Stimulated activated CD8-positive, alpha-beta memory T cell treated with anti-CD3 and anti-CD28 coated beads, Interleukin-12 subunit alpha, Interleukin-12 subunit beta, amount 100 ng/mL, for 1 hour (primary cell): ENCODE results near the gene LCAT.
"Not testable (repeated sequence)": the region's sequence is repeated elsewhere in the genome, so short reads cannot be mapped to it uniquely, and the experiment has no call there.

Experiments used
- DNase-seq: peaks from one replicate; pipeline ENCODE4 v3.0.0-alpha.2; 2020; ENCODE audit warnings: low read depth

LCAT gene, protein sequence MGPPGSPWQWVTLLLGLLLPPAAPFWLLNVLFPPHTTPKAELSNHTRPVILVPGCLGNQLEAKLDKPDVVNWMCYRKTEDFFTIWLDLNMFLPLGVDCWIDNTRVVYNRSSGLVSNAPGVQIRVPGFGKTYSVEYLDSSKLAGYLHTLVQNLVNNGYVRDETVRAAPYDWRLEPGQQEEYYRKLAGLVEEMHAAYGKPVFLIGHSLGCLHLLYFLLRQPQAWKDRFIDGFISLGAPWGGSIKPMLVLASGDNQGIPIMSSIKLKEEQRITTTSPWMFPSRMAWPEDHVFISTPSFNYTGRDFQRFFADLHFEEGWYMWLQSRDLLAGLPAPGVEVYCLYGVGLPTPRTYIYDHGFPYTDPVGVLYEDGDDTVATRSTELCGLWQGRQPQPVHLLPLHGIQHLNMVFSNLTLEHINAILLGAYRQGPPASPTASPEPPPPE

DNA sequence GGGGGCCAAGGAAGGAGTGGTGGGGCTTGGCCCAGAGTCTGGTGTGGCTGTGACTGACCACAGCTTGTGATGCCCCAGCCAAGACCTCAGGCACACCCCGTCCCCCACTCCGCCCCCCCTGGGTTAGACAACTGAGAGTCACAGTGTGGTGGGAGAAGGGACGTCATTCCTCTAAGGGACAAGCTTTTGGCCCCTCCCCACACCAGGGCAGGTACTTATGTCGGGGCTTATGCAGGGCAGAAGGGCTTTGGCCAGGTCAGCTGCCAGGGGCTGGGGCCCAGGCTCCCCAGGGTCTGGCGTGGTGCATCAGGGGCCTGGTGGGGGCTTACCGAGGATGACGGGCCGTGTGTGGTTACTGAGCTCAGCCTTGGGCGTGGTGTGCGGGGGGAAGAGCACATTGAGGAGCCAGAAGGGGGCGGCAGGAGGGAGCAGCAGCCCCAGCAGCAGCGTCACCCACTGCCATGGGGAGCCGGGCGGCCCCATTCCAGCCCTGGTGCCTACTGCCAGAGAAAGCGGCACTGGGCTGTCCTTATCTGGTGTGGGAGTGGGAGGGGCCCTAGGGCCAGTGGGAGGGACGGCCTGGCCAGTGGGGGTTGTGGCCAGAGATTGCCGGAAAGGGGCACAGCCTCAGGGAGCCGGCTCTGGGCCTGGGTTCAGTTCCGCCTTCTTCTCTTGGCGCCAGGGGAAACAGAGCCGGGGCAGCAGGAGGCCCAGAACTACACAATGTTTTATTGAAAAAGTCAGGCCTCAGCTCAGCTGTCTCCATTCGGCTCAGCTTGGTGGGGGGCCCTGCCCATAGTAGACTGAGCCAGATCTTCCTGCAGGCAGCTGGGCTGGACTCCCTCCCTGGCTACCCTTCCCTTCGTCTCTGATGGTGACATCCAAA is at the start of gene LCAT:
TSS of gene LCAT (minus strand) at position 502 of the 886 bp plus-strand sequence. CDS start at position 483, 19 bp downstream.
- no peak for DNase-seq

DNA sequence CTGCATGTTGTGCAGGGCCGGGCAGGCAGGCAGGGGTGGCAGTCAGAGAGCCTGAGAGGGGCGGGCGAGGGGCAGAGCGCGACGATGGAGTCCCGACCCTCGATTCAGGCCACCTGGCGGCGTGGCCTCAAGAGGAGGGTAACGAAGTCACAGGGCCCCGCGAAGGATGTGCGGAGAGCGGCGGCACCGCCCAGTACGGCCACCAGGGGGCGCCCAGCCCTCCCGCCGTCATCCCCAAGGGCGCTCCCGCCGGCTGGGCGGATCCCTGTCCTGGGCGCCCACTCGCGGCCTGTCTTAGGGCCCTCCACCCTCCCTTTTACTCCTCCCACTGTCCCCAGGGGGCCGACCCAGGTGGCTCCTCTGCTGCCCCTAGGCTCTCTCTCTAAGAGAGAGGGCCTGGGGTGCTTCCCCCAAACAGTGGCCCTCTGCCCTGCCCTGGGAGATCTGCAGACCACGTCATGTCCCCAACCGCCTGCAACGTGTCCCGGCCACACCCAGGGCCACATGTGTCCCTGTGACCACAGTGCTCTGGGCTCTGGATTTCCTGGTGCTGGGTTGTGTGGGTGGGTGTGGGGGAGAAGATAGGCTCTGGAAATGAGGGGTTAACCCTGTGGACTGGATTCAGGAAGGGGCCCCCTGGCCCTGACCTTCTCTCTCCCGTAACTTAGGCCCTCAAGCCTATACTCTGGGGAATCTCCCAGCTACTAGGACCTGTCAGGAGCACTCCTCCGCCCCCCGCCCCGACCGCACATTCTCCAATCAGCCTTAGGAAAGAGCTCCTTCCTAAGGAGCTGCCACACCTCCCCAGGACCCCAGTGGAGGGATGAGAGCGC is 49.5 kb upstream of the LCAT start:
- DNase-seq = peak; percentile 66

DNA sequence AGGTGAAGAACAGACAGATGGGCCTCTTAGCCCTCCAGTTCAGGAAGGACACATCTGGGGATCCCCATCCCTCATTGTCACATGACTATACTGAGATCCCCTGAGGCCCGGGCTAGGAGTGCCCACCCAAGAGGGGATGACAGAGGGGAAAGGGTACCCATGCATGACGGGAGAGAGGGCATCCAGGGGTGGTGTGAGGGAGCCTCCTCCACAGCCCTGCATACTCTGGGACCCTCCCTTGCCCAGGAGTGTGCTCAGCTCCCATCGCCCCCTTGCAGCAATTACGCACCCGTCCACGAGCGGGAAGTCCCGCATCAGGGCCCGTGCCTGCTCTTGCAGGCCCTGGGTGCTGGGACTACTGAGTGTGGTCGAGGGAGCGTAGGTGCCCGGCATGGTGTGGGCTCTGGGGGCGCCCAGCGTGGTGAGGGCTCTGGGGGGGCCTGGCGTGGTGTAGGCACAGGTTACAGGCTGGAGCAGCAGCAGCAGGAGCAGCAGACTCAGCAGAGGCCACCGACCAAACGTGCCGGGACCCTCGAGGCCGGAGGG is 48.8 kb upstream of the LCAT start:
- DNase-seq = no peak

DNA sequence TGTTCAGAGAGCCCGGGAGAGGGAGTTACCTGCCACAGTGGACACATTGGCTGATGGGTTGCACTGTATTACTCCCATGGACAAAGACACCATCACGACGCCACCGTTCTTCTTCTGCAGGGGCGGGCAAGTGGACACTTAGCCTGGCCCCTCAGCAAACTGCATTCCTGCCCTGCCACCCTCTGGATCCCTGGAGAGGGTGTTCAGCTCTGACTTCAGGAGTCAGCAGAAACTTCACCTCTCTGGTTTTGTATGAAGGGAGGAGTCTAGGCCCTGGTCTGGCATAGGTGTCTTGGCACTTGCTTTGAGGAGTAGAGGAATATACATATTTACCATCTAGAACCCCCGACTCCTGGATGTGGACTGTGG is 46.1 kb upstream of the LCAT start:
- no peak for DNase-seq

DNA sequence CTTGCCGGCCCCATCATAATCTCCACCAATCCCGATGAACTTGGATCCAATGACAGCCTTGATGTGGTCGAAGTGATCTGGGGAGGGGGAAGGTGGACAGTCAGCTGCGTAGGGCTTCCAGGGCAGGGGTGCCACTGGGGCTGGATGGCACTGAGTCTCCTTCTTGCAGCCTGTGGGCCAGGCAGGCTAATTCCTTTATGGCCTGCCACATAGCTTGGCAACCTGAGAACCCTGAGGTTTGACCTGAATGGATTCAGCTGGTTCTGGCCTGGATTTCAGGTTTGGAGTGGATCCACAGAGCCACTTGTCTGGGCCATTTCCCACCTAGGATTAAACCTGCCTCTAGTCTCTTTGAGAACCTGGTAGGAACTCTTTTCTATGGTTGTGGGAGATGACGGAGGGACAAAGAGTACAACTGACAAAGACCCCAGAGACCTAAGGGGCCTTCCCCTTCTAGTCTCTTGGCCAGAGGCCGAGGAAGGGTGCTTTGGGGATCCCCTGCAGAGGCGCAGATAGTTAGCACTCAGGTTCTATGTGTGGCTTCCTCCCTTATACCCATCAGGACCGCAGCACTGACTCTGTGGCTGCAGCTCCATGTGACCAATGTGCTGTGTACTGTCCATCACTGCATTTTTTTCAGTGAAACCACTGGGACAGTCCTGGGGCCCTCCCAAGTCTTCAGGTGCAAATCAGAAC is 45.5 kb upstream of the LCAT start:
- no peak for DNase-seq

DNA sequence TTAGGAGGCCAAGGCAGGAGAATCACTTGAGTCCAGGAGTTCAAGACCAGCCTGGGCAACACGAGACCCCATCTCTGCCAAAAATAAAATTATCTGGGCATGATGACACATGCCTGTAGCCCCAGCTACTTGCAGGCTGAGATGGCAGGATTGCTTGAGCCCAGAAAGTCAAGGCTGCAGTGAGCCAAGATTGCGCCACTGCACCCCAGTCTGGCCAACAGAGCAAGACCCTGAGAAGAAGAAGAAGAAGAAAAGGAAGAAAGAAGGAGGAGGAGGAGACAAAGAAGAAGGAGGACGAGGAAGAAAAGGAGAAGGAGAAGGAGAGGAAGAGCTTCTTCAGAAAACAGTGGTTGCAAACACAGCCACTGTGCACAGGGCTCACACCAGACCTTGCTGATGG is 44.8 kb upstream of the LCAT start:
- no peak for DNase-seq

DNA sequence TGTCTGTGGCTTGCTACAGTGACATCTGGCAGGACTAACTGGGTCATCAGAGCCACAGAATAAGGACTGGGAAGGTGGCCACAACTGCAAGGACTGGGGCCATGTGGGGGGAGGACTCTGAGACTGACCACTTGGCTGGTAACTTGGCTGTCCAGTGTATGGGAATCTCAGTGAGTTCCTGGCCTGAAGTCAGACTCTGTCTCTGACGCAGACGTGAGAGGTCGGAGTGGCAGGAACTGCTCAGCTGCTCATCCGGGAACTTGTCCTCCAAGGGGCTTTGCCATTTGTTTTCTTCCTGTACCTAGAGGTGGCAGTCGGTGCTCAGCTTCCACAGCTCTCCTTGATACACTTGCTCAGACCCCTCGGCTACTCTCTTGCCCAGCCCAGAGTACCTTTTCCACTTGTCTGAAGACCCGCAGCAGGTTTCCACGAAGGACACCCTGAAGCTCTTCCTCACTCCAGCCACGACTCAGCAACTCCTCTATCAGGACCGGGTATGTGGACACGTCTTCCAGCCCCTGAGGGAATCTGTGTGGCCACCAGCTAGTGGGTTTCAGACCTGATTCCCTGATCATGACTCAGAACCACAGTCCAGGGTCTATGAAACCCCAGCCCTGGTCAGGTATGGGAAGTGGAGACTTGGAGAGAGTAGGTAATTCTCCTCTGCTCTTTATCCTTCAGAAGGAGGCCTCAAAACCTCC is 43.7 kb upstream of the LCAT start:
- no peak for DNase-seq

DNA sequence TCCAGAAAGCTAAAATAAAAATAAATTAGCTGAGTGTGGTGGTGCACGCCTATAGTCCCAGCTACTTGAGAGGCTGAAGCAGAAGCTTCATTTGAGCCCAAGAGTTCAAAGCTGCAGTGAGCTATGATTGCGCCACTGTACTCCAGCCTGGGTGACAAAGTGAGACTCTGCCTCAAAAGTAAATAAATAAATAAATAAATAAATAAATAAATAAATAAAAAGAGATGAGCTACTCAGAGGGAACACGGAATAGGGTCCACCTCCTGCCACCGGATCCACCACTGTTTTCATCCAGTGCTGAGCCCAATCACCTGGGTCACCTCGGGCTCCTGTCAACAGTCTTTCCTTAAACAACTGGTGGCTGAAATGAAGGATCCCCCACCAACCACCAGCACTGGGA is 43.0 kb upstream of the LCAT start:
- DNase-seq = no peak

DNA sequence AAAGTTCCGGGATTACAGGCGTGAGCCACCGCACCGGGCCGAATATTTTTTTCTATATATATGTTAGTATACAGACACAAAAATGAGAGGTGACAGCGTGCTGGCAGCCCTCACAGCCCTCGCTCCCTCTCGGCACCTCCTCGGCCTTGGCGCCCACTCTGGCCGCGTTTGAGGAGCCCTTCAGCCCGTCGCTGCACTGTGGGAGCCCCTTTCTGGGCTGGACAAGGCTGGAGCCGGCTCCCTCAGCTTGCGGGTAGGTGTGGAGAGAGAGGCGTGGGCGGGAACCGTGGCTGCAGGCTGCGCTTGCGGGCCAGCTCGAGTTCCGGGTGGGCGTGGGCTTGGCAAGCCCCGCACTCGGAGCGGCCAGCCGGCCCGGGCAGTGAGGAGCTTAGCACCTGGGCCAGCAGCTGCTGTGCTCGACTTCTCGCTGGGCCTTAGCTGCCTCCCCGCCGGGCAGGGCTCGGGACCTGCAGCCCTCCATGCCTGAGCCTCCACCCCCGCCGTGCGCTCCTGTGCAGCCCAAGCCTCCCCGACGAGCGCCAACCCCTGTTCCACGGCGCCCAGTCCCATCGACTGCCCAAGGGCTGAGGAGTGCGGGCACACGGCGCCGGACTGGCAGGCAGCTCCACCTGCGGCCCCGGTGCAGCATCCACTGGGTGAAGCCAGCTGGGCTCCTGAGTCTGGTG is 38.2 kb upstream of the LCAT start:
- no peak for DNase-seq

DNA sequence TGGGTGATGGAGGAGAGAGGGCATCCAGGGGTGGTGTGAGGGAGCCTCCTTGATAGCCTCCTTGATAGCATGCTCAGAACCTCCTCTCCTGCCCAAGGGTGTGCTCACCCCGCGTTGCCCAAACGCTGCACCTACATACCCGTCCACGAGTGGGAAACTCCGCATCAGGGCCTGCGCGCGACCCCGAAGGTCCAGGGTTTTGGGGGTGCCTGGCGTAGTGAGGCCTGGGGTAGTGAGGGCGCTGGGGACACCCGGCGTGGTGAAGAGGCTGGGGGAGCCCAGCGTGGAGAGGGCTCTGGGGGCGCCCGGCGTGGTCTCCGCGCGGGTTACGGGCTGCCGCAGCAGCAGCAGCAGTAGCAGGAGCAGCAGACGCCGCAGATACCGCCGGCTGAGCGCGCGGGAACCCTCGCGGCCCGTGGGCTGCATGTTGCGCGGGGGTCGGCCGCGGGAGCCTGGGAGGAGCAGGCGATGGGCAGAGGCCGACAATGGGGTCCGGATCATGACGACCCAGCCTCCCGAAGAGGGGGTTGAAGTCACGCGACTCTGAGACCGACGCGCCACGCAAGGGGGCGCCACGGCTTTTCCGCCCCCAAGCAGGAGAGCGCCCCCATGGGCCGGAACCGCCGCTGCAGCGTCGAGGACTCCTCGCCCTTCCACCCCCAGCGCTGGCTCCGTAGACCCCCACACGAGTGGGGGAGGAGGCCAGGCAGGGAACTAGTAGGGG is 36.2 kb upstream of the LCAT start, which contains the start of gene DPEP3:
TSS of gene DPEP3 (minus strand) at position 545 of the 724 bp plus-strand sequence. CDS start at position 426, 119 bp downstream.
- no peak for DNase-seq

DNA sequence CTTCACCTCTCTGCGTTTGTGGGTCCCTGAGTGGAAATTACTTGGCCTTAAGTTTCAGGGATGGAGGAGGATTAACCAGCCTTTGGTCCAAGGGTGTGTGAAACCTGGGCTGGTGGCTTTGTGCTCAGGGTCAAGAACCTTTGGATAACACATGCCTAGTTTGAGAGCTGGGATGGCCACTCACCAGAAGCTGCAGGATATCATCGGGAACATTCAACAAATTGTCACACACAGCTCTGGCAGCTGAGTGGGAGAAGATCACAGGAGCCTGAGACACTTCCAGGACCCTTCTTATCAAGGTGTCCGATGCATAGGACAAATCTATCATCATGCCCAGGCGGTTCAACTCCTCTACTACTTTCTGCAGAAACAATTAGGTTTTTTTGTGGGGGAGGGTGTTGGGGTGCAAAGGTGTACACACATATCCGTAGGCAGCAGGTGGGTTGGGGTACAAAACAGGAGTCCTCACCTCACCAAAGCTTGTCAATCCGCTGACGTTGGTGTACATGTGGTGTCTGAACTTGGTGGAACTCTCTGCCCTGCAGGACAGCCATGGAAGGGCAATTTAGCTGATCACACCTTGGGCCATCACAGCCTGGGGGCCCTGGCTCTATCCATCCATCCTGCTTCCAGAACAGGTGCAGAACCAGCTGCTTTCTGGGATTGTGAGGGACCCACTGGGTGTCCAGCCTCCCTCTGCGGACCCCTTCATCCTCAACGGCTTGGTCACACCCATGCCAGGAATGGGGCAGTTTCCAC is 33.7 kb upstream of the LCAT start:
- DNase-seq = no peak

DNA sequence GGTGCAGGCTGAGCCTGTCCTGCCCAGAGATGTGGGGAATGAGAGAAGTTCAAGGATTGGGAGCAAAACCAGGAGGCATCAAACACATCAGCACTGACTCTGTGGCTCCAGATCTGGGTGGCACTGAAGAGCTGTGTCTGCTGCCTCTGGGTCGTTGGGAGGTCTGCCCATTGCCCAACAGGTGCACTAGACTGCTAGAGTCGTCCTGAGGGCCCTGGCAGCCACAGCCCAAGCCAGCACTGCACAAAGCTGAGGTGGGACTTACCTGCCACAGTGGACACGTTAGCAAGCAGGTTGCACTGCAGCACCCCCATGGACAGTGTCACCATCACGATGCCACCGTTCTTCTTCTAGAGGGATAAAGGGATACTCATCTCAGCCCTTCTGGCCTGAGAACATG is 33.1 kb upstream of the LCAT start:
- DNase-seq = no peak

DNA sequence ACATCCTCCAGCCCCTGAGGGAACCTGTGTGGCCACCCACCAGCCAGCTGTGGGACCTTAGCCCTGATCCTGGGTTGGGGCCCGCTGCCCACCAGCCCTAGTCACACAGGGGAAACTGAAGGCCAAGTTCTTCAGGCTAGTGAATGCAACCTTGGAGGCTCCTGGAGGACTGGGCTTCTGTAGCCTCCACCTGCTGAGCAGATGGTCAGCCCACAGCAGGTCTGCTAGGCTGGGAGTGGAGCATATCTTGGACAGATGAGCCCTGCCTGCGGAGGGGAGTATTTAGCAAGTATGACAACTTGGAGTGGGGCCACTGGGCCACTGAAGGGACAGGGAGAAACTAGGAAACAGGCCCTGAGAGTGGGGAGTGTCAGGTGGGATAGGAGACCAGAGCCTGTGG is 32.3 kb upstream of the LCAT start:
- no peak for DNase-seq

DNA sequence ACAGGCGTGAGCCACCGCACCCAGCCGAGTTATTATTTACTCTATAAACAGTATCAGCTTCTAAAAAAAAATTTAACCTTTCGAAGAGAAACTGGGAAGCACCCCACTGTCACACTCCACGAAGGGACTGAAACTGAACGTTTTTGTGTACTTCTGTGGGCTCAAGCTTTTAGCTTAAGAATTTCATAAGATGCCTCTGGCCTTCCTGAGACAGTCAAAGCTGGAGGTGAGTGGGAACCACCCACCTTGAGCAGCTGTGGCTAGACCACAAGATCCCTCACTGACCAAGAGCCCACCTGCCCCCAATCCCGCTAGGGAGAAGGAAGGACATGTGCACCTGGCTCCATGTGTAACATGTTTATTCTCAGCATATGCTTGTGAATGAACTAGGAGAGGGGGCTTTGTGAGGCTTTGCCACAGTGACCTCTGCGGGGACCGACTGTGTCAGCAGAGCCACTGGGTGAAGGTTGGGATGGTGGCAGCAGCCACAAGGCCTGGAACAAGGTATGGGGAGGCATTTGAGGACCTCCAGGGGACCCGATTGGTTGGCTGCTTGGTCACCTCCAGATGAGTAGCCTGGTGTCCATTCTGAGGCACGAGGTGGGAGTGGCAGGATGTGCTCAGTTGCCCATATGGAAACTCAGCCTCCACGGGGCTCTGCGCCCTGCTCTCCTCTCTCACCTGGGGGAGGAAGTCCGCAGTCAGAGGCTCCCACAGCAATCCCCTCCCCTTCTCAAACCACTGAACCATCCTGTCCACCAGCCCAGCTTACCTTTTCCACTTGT is 31.6 kb upstream of the LCAT start:
- no peak for DNase-seq

DNA sequence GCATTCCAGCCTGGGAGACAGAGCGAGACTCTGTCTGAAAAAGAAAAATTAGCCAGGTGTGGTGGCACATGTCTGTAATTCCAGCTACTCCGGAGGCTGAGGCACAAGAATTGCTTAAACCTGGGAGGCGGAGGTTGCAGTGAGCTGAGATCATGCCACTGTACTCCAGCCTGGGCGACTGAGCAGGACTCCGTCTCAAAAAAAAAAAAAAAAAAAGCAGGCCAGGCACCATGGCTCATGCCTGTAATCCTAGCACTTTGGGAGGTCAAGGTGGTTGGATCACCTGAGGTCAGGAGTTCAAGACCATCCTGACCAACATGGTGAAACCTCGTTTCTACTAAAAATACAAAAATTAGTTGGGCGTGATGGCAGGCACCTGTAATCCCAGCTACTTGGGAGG is 28.4 kb upstream of the LCAT start:
- DNase-seq = not testable (repeated sequence)

DNA sequence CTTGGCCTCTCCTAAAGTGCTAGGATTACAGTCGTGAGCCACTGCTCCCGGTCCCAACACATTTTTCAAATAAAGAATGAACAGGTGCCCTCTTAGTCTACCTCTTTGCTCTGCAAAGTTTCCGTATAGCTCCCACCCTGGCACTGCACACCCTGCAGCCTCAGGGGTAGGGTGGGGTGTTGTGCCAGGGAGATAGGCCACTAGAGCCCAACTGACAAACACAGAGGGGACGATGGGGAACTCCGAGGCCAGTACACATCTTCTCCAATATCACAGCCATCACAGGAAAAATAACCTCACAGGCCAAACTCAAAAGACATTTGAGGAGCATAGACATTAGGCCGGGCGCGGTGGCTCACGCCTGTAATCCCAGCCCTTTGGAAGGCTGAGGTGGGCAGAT is 27.2 kb upstream of the LCAT start:
- DNase-seq = no peak

DNA sequence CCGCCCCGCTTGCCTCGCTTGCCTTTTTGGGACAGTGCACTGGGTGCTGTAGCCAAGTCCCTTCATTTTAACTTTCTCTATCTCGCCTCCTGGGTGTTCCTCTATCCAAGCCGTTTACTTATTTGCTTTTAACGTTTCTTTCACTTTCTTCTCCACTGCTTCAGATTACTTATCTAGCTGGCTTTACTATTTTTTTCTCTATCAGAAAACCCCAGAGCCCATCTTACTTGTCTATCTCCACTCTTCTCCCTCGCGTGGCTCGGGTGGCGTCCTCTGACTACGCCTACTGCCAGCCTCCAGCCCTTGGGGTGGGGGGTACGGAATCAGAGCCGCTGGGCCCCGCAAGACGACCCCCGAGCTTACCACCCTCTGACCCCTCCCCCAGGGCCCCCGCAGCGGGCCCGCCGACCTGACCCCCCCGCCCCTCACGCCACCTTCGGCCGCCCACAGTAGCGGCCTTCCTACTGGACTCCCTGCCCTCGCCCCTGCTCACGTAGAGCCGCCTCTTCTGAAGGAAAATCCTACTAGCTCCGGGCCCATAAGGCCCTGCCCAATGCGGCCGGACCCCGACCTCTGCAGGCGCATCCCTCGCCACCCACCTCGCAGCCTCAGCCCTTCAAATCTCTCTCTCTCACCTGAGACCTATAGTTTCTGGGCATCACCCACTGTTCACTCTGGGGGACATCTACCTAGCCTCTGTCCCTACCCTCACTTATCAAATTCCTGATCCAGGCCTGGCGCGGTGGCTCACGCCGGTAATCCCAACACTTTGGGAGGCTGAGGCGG is 25.5 kb upstream of the LCAT start:
- no peak for DNase-seq
